OCI-LY1 (cell line): ENCODE measurements around the gene LRRC45.

ENCODE experiments used
- CTCF ChIP-seq: fragments of 200-600 bp; sonication (generic), shearing (Covaris generic); IDR thresholded peaks from 2 replicates; pipeline ENCODE4 v1.5.1; 2017; ENCODE audit warnings: mild to moderate bottlenecking, antibody characterized with exemption, low read length, moderate library complexity, mixed read lengths
- EZH2 ChIP-seq: fragments of 200-600 bp; sonication (generic), shearing (Covaris generic); IDR thresholded peaks from 2 replicates; pipeline ENCODE4 v1.8.0; 2017; ENCODE audit warnings: borderline replicate concordance, mixed run types, mild to moderate bottlenecking, antibody characterized with exemption, low read length, moderate library complexity, mixed read lengths

- TF ChIP-seq EZH2: no peak
- peak; percentile 74; the same call in 1 of the 2 replicates for TF ChIP-seq CTCF
These were observed 7.6 kb downstream of the LRRC45 start for GRCh38 chr17:82030470-82031302.
